Measurements from ENCODE around the gene MYO7B.

Gene MYO7B

GRCh38 chr2:127535422-127535901 is at the start of gene MYO7B:
TSS of gene MYO7B (plus strand) at chr2:127535683. CDS start at chr2:127559723, 24,040 bp downstream.
- no peak for DNase-seq (ENCODE audit: low read depth)

DNA sequence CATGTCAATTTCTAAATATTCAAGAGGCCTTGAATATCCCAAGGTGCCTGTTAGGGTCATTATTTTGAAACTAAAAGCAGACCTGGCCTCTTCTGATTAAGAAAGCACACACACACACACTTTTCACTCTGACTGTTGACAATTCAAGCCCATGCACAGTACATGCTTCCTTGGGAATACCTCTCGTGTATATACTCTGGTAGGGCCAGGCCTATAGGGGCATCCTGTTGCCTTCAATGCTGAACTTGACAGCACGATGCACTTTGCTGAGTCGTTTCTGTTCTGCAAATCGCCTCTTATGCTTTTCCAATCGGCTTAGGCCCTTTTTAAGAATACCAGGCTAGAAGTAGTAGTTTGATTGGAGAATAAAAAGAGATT is 49.8 kb upstream of the MYO7B start:
- DNase-seq (ENCODE audit: low read depth): no peak

DNA sequence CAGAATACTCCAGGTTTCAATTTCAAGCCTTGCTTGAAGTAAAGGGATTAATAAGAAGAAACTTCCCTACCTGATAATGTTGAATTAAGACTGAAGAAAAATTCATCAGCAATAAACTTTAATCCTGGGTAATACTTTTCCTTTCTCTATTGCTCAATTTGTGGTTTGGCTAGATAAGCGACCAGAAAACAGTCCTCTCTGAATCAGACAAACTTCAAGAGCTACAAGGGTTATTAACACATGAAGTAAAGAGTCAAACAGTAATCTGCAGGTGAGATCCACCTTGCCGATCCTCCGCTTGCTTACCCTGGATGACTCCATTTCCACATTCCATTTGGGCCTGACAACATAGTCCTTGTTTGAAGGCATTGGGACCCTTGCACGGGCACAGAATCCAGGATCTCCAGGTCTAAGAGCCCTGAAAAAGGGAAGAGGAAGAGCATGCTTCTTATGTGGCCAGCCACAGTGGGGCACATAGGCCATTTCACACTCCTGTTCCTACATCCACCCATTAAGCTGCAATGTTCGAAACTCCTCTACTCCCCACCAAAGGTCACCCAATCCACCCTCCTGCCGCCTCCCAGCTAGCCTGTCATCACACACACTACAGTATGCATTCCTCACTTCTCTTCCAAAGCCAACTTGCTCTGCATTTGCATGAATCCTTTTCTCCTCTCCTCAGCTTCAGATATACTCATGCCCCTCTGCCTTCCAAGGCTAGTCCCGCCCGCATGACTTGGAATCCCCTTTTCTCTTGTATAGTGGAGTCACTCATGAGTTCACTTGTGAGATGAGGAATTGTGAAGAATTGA is 49.0 kb upstream of the MYO7B start:
- DNase-seq (ENCODE audit: low read depth): no peak

GRCh38 chr2:127490283-127490682 is 45.2 kb upstream of the MYO7B start:
- no peak for DNase-seq (ENCODE audit: low read depth)

- no peak for DNase-seq (ENCODE audit: low read depth)
Observed at GRCh38 chr2:127498386-127498785, 37.1 kb upstream of the MYO7B start.

- no peak for DNase-seq (ENCODE audit: low read depth)
Observed at GRCh38 chr2:127503491-127503890, 32.0 kb upstream of the MYO7B start.

- no peak for DNase-seq (ENCODE audit: low read depth)
Observed at GRCh38 chr2:127504552-127505430, 30.7 kb upstream of the MYO7B start.

GRCh38 chr2:127506510-127506909 is 29.0 kb upstream of the MYO7B start:
- DNase-seq (ENCODE audit: low read depth): no peak

- DNase-seq (ENCODE audit: low read depth): no peak
Observed at GRCh38 chr2:127508023-127508630, 27.4 kb upstream of the MYO7B start.

GRCh38 chr2:127508631-127509034 is 26.9 kb upstream of the MYO7B start:
- DNase-seq (ENCODE audit: low read depth): no peak

DNA sequence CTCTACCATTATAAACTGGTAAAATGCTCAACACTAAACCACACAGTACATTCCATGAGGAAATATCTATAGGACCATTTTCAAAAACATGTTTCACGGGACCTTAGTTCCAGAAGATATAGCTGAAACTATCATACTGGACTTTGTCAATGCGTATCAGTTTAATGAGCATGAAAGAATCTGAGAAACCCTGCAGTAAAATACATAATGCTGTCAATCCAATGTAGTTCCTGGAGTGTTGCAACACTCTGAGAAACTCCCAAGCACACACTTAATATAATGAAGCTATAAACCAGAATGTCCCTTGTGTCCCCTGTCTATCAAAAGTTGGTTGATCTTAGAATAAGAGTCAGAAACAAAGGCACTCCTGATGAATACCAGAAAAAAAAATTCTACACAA is 25.4 kb upstream of the MYO7B start:
- no peak for DNase-seq (ENCODE audit: low read depth)

DNA sequence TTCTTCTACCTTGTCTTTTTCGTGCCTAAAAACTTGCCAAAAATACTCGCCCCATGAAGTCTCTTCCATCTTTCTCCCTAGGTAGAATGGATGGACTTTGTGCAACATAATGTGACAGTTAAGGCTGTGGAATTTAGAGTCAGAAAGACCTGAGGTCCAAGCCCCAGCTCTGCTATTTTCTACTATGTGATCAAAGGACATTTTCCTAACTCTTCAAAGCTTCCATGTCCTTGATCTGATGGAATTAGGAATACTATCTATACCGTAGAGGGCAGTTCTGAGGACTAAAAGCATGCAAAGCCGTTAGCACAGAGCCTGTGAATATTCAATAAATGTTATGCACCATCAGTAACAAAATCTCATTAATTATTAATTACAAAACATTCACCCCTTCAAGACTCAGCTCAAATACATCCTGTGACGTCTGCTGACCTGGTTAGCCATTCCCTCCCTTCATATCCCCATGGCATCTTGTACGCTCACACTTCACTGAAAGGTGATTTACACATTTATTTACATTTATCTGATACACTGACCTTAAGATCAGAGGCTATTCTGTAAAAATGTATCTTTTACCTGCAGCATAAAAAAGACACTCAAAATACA is 24.3 kb upstream of the MYO7B start:
- DNase-seq (ENCODE audit: low read depth): no peak

DNA sequence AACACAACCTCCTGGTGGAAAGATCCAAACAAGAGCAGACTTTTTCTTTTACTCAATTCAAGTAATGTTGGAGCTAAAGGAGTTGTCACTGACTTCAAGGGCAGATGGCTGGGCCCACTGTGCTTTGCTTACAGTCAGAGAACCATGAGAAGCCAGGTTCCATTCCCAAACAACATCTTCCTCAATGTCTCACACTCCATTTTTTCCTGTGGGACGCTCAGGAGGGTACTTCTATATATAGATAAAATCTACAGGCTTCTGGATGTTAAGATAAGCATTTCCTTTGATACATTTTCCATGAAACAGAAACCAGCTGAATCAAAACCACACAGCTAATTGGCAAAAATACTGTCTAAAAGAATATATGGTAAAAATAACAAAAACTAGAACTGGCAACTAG is 23.6 kb upstream of the MYO7B start:
- no peak for DNase-seq (ENCODE audit: low read depth)

DNA sequence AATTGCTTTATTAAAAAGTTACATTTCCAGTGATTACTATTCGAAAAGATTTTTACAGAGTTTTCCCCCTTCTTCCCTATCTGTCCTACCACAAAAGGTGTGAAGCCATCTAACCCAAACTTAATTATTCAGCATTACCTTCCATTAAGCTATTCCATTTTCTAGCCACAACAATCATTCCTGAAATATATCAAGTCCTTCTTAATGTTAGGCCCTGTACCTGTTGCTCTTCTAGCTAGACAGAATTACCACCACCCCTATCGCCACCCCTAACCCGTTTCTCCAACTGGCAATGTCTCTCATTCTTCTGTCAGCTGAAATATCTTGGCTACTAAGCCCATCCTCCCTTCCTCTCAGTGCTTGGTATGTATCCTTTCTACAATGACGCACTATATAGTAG is 23.1 kb upstream of the MYO7B start:
- no peak for DNase-seq (ENCODE audit: low read depth)

DNA sequence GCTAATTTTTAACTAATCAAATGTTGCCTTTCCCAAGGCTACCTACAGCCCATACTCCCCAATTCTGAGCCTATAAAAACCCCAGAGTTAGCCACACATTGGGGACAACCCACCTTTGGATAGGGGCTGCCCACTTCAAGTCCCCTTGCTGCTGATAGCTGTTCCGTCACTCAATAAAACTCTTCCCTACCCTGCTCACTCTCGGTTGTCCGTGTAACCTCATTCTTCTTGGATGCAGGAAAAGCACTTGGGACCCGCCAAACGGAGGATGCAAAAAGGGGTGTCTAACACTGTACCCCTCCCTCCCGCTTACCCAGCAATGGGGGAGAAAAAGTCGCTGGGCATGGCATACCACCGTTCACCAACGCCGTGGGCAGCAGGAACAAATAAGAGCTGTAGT is 21.4 kb upstream of the MYO7B start:
- DNase-seq (ENCODE audit: low read depth): no peak

- DNase-seq (ENCODE audit: low read depth): no peak
Observed at GRCh38 chr2:127514485-127514884, 21.0 kb upstream of the MYO7B start.

GRCh38 chr2:127515383-127515915 is 20.0 kb upstream of the MYO7B start:
- no peak for DNase-seq (ENCODE audit: low read depth)

DNA sequence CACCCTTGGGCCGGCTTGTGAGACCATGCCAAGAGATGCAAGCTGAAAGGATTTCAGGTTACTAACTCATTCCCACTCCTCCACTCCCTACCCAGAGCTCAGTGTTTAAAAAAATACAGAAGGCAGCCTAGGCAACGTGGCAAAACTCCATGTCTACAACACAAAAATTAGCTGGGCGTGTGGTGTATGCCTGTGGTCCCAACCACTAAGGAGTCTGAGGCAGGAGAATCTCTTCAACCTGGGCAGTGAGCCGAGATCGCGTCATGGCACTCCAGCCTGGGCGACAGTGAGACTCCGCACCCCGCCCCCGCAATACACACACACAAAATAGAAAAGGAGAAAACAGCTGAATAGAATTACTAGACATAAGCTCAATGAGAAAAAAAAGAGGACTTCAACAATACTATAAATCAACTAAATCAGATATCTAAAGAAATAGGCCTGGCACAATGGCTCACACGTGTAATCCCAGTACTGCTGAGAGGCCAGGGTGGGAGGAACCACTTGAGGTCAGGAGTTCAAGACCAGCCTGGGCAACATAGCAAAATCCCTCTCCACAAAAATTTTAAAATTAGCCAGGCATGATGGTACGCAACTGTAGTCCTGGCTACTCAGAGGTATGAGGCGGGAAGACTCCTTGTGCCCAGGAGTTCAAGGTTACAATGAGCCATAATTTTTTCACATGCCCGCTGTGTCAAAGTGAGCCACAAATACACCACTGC is 19.3 kb upstream of the MYO7B start:
- DNase-seq (ENCODE audit: low read depth): no peak

GRCh38 chr2:127517465-127517864 is 18.0 kb upstream of the MYO7B start:
- DNase-seq (ENCODE audit: low read depth): no peak

DNA sequence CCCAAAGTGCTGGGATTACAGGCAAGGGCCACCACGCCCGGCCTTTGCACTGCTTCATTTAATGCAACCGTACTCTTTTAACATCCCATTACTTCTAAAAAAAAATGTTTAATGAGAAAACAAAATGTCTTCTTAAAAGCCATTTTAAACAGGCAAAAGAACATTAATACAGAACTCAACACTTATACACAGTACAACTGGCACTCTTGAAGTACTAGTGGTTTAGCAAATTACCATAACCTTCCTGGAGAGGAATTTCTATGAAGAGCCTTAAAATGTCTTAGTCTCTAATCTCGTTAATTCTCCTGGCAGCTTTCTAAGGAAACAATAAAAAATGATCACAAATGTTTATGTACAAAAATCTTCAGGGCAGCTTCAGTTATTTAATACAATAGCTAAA is 15.1 kb upstream of the MYO7B start:
- DNase-seq (ENCODE audit: low read depth): no peak

DNA sequence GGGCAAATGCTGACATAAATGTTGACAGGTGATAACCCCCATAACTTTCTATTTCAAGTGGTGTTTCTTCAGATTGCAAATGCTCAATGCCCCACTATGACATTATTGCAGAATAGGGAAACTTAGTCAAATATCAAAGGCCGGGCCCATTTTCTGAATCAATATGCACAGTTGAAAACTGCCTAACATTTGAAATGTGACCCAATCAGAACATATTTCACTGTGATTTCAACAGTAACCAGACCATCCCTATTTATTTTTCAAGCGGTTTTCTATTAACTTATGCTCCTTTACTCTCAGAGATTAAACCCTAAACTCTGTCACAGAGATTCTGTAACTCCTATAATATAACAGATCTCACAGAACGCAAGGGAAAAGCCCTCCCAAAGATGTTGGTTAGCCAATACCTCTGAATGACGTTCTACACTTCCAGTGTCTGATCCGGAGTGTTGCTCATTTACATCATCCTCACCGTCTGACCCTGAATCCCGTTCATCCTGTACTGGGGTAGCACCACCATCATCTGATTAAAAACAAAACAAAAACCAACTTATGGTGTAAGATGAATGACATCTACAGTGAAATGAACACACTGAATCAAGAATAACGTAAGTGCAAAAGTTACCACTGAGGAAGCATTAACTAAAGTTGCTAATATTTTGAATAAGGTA is 12.1 kb upstream of the MYO7B start:
- no peak for DNase-seq (ENCODE audit: low read depth)
